ENCODE measurements around the gene TOP1. TPM values are rescaled to one million over a fixed set of nuclear protein-coding genes. Genes with fewer than 3 reads are reported as not detected.
A peak's percentile ranks its signal among the peaks of the same experiment; 100 is the strongest.

TOP1 gene
- total RNA-seq, 1 donor from 2014 or later, result 72.7 TPM

DNA sequence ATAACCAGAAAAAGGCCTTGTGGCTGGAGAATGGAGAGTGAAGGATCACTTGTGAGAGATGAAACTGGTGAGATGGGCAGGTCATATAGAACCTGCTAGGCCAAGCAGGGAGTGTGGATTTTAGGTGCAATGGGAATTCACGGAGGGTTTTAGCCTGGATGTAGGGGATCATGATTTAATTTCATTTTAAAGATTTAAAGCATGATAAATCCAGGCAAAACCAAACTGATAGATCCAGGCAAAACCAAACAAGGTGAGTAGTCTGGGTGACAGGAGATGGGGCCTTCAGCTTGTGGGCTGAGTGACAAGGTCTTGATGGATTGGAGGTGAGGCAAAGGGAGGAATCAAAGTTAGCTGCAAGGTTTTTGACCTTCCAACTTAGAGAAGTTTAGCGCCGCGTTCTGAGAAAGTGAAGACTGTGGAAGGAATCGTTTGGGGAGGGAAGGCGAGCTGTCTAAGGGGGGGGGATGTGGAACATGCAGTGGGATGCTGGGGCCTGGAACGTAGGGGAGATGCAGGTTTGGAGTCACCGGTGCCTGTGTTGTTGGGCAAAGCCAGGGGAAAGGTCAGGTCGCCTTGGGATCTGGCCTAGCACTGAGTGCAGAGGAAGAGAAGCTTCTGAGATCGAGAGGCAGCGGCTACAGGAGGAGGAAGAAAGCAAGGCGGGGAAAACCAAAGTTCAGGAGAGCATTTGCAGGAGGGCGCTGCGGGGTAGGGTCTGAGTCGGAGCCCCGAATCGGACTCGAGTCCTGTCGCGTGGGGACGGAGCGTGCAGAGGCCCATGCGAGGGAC, 107.5 kb downstream of the TOP1 start:
- H3K27me3 Mint-ChIP-seq (ENCODE audit: unreplicated experiment), result peaks cover 18% of the 10 kb centered on the region
- DNase-seq (ENCODE audit: low spot score), result no peak
- H3K9me3 Mint-ChIP-seq (ENCODE audit: unreplicated experiment), result no peaks in the 10 kb centered on the region
- peak overlapping the region; percentile 87 for H3K4me3 Mint-ChIP-seq (ENCODE audit: unreplicated experiment)
- H3K36me3 Mint-ChIP-seq (ENCODE audit: low read depth, unreplicated experiment), result peaks cover 38% of the 10 kb centered on the region
- TF ChIP-seq, protein P1, sequence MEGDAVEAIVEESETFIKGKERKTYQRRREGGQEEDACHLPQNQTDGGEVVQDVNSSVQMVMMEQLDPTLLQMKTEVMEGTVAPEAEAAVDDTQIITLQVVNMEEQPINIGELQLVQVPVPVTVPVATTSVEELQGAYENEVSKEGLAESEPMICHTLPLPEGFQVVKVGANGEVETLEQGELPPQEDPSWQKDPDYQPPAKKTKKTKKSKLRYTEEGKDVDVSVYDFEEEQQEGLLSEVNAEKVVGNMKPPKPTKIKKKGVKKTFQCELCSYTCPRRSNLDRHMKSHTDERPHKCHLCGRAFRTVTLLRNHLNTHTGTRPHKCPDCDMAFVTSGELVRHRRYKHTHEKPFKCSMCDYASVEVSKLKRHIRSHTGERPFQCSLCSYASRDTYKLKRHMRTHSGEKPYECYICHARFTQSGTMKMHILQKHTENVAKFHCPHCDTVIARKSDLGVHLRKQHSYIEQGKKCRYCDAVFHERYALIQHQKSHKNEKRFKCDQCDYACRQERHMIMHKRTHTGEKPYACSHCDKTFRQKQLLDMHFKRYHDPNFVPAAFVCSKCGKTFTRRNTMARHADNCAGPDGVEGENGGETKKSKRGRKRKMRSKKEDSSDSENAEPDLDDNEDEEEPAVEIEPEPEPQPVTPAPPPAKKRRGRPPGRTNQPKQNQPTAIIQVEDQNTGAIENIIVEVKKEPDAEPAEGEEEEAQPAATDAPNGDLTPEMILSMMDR (IDR thresholded peaks at IDR 0.05; ENCODE audit: unreplicated experiment), result no peak
- peaks cover 38% of the 10 kb centered on the region for H3K4me1 Mint-ChIP-seq (ENCODE audit: unreplicated experiment)
- peak overlapping the region; percentile 86 for H3K27ac Mint-ChIP-seq (ENCODE audit: unreplicated experiment)

DNA sequence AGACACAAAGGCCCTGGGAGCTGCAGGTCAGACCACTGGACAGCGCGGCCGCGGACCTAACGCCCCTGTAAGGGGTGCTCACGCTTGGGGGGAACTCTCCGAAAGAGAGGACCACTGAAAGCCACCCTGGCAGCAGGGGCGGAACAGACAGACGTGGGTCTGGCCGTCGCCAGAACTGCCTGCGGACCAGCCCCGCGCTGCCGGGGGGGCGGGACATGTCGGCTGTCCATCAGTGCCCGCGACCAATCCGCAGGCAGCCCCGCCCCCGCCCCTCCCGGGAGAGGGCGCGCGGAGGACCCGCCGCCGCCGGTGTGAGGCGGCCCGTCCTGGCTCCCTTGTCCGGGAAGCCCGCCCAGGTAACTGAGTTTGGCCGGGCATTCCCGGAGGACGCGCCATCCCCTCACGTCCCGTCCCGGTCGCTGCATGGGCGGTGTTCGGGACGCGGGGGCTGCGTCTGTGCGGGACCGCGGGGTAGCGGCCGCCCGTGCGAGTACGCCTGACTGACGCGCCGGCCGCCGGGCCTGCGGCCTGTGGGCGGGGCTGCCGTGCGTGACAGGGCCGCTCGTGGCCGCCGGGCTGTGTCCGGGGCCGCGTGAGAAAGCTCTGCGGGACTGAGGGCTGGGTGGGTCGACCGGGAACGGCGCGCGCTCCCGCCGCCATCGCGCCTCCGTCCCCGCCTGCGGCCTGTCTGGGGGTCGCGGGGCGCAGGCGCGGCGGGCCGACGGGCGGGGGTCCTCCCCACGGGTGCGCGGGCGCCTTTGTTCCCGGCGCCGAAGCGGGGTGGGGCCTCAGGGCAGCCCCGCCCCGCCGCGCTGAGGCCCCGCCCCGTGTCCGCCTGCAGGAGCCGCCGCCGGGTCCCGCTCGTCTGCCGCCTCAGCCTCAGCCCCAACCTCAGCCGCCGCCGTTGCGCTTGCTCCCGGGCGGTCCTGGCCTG, 108.3 kb downstream of the TOP1 start, which contains the start of gene PLCG1:
TSS of gene PLCG1 (plus strand) at position 864 of the 934 bp plus-strand sequence. CDS start 99 bp downstream, outside the sequence.
- Mint-ChIP-seq H3K27me3 (ENCODE audit: unreplicated experiment) (peaks cover 19% of the 10 kb centered on the region), H3K9me3 (ENCODE audit: unreplicated experiment) (no peaks in the 10 kb centered on the region), H3K27ac (ENCODE audit: unreplicated experiment) (peak within 1 kb of the TSS; percentile 96), H3K4me1 (ENCODE audit: unreplicated experiment) (peaks cover 46% of the 10 kb centered on the region), H3K4me3 (ENCODE audit: unreplicated experiment) (peak within 1 kb of the TSS; percentile 97), H3K36me3 (ENCODE audit: low read depth, unreplicated experiment) (peaks cover 40% of the 10 kb centered on the region)
- DNase-seq (ENCODE audit: low spot score), result peak; percentile 91
- TF ChIP-seq, protein P1 (IDR thresholded peaks at IDR 0.05; ENCODE audit: unreplicated experiment), result no peak

DNA sequence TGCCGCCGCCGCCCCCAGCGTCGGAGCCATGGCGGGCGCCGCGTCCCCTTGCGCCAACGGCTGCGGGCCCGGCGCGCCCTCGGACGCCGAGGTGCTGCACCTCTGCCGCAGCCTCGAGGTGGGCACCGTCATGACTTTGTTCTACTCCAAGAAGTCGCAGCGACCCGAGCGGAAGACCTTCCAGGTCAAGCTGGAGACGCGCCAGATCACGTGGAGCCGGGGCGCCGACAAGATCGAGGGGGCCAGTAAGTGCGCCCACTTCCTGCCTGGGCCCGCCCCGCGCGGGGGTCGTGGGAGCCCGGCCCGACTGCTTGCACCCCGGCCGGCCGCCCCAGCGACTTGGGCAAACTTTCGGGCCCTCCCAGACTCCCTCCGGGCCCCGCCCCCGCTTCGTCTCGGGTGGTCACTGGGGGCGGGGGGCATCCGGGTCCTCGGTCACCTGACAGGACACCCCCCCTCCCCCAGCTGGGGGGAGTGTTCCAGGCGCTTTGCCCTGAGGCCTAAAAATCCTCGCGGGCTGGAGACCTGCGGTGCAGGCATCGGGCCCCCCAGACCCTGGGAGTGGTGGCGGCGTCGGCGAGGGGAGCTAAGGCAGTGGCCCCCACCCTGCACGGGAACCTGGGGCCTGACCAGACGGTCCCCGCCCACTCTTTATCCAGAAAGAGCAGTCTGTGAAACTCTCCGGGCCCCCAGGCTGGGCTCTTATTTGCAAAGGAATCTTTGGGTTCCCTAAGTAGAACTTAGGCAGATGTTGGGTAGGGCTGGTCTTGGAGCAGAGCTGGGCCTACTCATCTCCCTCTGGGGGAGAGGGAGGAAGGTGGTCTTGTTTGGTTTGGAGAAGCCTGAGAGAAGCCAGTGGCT, 109.2 kb downstream of the TOP1 start:
- Mint-ChIP-seq H3K27ac (ENCODE audit: unreplicated experiment) (peak overlapping the region; percentile 96), H3K9me3 (ENCODE audit: unreplicated experiment) (no peaks in the 10 kb centered on the region), H3K36me3 (ENCODE audit: low read depth, unreplicated experiment) (peaks cover 42% of the 10 kb centered on the region), H3K4me1 (ENCODE audit: unreplicated experiment) (peaks cover 55% of the 10 kb centered on the region), H3K27me3 (ENCODE audit: unreplicated experiment) (peaks cover 22% of the 10 kb centered on the region), H3K4me3 (ENCODE audit: unreplicated experiment) (peak overlapping the region; percentile 97)
- peak; percentile 88 for DNase-seq (ENCODE audit: low spot score)
- TF ChIP-seq, protein P1 (IDR thresholded peaks at IDR 0.05; ENCODE audit: unreplicated experiment), result no peak

DNA sequence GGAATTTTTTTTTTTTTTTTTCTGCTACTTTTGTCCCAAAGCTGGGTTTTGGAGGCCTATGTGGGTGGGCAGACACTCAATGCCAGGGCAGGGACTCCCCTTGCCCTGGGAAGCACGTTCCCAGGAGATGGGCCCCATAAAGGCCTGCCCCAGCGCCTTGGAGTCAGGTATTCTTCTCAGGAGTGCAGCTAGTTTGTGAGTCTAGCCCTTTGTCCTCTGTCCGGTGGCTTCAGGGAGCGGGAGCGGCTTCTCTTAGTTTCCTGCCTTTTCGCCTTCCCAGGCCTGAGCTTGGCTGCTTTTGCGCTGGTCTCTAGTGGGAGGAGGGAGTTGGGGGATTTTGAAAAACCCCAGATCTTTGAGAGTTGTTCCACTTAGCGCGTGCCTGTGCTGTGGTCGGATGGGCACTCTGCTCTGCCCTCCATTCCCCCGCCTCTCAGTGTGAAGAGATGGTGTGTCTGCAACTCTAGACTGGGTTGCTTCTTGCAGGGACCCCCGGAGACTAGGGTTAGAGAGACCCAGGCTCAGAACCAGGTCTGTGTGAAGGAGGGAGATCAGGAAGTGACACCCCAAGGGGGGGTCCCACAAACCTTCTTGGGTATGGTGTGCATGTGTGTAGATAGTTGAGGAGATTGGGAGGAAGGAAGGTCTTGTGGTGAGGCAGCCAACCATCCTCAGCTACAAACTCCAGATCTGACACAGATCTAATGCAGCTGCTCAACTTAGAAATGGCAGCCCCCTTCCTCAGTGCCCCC, 110.0 kb downstream of the TOP1 start:
- no peak for DNase-seq (ENCODE audit: low spot score)
- TF ChIP-seq, protein P1 (IDR thresholded peaks at IDR 0.05; ENCODE audit: unreplicated experiment), result no peak
- Mint-ChIP-seq H3K36me3 (ENCODE audit: low read depth, unreplicated experiment) (peaks cover 48% of the 10 kb centered on the region), H3K9me3 (ENCODE audit: unreplicated experiment) (no peaks in the 10 kb centered on the region), H3K4me1 (ENCODE audit: unreplicated experiment) (peaks cover 63% of the 10 kb centered on the region), H3K27me3 (ENCODE audit: unreplicated experiment) (peaks cover 22% of the 10 kb centered on the region), H3K27ac (ENCODE audit: unreplicated experiment) (peak overlapping the region; percentile 96), H3K4me3 (ENCODE audit: unreplicated experiment) (peak overlapping the region; percentile 97)
